ENCODE results near the gene SKAP2.

SKAP2 gene

DNA sequence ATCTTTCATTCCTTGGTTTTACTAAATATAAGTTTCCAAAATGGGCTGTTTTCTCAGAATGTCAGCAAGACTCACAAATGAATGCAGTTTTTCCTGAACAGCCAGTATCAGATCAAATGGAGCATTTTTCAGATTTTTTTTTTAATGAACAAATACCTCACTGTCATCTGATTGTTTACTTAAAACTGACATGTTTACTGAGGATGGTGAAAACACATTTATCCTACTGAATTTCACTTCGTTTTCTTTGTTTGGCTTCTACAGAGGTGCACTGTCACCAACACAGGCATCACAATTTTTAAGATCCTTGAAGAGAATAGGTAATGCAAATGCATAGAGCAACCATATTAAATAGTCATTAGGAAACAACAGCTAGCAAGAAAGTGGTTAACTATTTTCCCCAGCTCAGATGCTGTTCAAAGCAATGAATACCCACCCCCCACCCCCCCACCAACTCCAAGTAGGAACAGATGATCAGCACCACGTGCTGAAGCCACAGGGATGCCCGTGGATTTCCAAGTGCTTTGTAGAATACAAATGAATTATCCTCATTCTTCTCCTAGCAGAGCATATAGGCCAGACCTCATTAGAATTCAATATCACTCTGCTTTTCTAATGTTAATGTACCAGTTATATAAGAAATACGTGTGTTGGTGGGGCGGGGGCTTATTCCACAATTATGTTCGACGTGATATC, 205.9 kb downstream of the SKAP2 start:
- no peak overlapping the region for H3K4me3 ChIP-seq (ENCODE audit: low read depth, low read length)
- TF ChIP-seq, protein P1, sequence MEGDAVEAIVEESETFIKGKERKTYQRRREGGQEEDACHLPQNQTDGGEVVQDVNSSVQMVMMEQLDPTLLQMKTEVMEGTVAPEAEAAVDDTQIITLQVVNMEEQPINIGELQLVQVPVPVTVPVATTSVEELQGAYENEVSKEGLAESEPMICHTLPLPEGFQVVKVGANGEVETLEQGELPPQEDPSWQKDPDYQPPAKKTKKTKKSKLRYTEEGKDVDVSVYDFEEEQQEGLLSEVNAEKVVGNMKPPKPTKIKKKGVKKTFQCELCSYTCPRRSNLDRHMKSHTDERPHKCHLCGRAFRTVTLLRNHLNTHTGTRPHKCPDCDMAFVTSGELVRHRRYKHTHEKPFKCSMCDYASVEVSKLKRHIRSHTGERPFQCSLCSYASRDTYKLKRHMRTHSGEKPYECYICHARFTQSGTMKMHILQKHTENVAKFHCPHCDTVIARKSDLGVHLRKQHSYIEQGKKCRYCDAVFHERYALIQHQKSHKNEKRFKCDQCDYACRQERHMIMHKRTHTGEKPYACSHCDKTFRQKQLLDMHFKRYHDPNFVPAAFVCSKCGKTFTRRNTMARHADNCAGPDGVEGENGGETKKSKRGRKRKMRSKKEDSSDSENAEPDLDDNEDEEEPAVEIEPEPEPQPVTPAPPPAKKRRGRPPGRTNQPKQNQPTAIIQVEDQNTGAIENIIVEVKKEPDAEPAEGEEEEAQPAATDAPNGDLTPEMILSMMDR (IDR thresholded peaks at IDR 0.05; ENCODE audit: low read depth, low read length, missing control alignments), result no peak
- no peak for DNase-seq (ENCODE audit: low read depth)

DNA sequence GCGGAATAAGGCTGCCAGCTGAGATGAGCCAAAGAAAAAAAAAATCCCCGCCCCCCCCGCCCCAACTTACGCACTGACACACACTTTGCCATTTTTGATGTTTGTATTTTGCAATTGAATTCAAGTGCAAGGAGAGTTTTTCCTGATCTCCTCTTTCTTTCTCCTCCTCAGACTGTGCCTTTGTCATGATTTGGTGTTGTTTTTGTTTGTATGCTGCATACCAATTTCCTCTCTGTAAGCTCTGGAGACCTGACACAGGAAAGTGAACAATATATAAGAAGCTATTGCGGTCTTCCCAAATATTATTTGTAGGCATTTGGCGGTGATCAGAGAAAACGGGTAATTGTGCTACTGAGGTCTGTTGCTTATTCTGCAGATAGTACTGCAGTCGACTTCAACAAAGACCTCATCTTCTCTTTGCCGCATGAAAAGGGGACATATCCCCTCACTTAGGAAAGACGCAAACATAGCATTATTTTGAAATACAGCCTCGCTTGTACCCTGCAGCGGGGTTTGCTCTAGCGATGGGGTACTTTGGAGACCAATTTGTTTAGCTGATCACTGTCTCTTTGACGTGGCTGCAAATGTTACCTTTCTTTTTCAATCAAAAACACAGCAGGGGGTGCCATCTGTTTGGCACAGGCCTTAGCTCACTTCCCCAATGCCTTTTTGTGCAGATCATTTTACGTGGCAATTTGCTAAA, 206.6 kb downstream of the SKAP2 start:
- H3K4me3 ChIP-seq (ENCODE audit: low read depth, low read length), result no peak overlapping the region
- TF ChIP-seq, protein P1 (IDR thresholded peaks at IDR 0.05; ENCODE audit: low read depth, low read length, missing control alignments), result no peak
- no peak for DNase-seq (ENCODE audit: low read depth)

DNA sequence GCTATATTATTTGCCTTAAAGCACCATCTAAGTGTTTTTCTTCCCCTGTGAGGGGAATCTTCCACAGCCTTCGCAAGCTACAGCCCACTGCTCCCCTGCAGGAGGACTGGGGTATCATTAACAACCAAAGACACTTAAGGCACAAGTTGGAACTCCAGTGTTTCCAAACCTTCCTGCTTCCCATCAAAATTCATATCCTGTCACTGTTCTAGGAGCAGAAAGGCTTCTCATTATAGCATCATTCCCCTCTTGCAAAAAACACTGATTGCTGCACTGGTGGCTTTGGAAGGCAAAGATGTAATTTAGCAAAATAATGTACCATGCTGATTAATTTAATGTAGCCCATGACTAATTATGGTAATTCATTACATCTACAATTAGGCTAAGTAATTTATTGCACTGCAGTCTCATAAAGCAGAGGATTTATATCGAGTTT, 207.2 kb downstream of the SKAP2 start:
- no peak for DNase-seq (ENCODE audit: low read depth)
- TF ChIP-seq, protein P1 (IDR thresholded peaks at IDR 0.05; ENCODE audit: low read depth, low read length, missing control alignments), result no peak
- no peak overlapping the region for H3K4me3 ChIP-seq (ENCODE audit: low read depth, low read length)

DNA sequence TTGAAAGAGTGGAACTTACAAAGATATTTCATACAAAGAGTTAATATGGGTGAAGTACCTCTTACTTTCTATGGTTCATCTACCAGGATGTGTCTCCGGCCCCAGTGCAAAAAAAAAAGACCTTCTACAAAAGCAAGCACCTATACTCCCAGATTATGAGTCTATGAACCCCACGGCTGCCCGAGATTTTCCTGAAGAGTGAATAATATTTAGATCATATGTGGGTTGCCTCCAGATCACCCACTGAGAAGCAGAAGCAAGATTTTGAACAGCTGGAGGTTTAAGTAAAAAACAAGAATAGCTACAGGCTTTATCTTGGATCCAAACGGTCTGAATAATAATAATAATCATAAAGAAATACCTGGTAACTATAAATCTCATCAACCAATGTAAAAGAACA, 207.7 kb downstream of the SKAP2 start:
- DNase-seq (ENCODE audit: low read depth), result no peak
- no peak overlapping the region for H3K4me3 ChIP-seq (ENCODE audit: low read depth, low read length)
- TF ChIP-seq, protein P1 (IDR thresholded peaks at IDR 0.05; ENCODE audit: low read depth, low read length, missing control alignments), result no peak

DNA sequence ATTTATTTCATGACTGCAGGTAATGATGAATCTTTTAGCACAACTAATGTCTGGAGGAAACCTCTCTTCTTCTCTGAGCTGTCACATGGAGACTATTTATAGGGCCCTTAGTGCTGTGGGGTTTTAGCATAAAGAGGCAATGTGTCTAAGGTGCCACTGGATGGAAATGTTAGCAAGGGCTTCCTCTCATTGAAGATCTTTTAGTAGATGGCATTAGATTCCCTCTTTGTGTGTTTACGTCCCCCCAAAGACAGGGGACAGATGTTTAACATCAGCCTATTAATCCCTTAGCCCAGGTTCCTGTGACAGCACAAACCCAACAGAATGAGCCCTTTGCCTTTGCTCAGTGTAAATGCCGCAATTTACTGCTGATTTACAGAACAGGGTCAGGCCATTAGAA, 208.6 kb downstream of the SKAP2 start:
- TF ChIP-seq, protein P1 (IDR thresholded peaks at IDR 0.05; ENCODE audit: low read depth, low read length, missing control alignments), result no peak
- no peak overlapping the region for H3K4me3 ChIP-seq (ENCODE audit: low read depth, low read length)
- DNase-seq (ENCODE audit: low read depth), result no peak

DNA sequence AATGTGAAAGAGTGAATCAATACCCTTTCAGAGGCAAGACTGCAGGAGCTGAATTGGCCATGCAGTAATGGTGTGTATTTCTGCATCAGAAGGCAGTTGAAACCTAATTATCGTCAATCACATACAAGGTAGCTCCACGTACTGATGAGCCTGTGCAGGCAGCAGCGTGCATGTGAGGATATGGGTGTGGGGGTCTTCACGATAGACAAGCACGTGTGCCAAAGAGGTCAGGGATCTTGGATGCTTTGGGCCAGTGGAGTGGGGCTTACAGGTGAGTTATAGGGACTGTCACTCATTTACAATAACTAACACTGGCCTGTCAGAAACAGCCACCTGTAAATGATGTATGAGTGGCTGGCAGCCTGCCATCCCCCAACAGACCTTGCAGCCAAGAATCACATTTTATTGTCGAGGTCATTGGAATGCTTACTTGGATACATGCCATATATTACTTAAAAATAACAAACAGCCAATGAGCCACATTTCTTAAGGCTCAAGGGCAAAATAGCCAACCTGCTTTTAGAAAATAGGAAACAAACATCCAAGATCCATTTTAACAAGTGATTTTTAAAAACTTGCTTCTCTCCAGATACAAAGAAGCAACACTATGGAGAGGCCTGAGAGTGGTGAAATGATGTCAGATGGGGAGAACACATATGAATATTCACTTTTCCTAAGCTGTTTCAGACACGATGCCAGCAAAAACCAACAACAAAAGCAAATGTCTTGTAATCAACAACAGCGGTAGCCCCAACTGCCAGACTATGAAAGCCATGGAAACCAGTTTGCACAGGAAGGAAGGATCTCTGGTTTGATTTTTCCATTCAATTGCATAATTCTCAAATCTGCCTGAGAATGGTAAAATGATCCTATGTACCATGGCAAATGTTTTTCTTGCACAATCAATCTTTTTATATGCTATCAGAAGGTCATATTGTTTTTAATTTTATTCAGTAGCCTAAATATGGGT, 210.7 kb downstream of the SKAP2 start:
- H3K4me3 ChIP-seq (ENCODE audit: low read depth, low read length), result no peak overlapping the region
- no peak for DNase-seq (ENCODE audit: low read depth)
- TF ChIP-seq, protein P1 (IDR thresholded peaks at IDR 0.05; ENCODE audit: low read depth, low read length, missing control alignments), result no peak

All from GM12864 (cell line).